ENCODE measurements around the gene PRTFDC1.

DNA sequence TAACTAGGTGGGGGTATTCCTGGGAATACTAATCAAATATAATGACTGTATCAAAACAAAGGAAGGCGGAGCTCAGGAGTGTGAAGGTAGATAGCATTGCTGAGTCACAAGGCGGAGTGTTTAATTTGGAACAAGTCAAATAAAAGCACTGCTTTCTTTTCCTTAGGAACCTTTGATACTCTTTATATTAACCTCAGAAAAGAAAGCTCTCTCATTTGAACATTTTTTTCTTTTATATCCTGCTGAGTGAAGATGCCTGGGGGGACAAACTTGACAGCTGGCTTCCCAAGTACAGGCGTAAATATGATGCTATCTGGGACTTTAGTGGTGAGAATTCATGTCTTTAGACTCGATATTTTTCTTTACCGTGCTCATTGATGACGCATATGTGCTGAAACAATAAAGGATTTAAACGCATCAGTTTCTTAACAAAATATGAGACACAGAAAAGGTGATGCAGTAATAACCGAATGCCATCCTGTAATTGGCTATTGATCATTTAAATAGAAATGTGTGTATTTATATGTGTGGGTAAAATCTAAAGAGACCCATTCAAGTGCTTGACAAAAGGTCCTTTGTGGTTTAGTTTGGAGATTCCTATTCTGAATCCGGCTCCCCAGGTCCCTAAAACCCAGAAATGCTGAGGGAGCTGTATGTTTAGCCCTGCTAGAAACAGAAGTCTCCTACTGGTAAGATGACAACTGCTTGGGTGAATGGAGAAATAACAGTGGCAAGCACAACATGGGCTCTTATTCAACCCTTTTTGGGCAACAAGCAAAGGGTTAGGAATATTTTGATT lies 102.7 kb downstream of the PRTFDC1 start:
- TF ChIP-seq, protein P1, sequence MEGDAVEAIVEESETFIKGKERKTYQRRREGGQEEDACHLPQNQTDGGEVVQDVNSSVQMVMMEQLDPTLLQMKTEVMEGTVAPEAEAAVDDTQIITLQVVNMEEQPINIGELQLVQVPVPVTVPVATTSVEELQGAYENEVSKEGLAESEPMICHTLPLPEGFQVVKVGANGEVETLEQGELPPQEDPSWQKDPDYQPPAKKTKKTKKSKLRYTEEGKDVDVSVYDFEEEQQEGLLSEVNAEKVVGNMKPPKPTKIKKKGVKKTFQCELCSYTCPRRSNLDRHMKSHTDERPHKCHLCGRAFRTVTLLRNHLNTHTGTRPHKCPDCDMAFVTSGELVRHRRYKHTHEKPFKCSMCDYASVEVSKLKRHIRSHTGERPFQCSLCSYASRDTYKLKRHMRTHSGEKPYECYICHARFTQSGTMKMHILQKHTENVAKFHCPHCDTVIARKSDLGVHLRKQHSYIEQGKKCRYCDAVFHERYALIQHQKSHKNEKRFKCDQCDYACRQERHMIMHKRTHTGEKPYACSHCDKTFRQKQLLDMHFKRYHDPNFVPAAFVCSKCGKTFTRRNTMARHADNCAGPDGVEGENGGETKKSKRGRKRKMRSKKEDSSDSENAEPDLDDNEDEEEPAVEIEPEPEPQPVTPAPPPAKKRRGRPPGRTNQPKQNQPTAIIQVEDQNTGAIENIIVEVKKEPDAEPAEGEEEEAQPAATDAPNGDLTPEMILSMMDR (conservative IDR thresholded peaks at IDR 0.05), result no peak
- TF ChIP-seq EZH2 (IDR thresholded peaks at IDR 0.05; ENCODE audit: low read depth), result no peak
